MM.1S (cell line): ENCODE measurements around the gene PIEZO1.

ENCODE experiments used
- EZH2 ChIP-seq: fragments of 300-600 bp; sonication (generic); optimal IDR thresholded peaks from 2 replicates; pipeline ENCODE3; 2017; ENCODE audit warnings: low read depth, mild to moderate bottlenecking, antibody characterized with exemption, low read length, mixed read lengths
- TF ChIP-seq, protein P1 (sequence below): fragments of 300-600 bp; sonication (generic); IDR thresholded peaks from 2 replicates; pipeline ENCODE4 v1.5.1; 2016; ENCODE audit warnings: antibody characterized with exemption, low read length, mixed read lengths

DNA sequence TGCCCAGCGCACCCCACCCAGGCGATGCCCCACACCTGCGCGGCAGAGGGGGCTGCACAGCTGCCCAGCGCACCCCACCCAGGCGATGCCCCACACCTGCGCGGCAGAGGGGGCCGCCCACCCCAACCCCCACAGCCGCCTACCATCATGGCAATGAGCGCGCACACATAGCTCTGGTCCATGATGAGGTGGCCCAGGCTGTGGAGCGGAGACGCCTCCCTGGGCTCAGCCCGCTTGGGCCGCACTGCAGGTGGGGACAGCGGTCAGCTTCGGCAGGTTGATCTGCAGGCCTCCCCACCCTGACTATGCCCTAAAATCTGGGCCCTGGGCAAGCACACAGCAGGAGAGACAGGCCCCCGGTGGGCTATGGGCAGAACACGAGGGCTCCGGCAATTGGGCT lies 48.5 kb downstream of the PIEZO1 start:
- TF ChIP-seq, protein P1, sequence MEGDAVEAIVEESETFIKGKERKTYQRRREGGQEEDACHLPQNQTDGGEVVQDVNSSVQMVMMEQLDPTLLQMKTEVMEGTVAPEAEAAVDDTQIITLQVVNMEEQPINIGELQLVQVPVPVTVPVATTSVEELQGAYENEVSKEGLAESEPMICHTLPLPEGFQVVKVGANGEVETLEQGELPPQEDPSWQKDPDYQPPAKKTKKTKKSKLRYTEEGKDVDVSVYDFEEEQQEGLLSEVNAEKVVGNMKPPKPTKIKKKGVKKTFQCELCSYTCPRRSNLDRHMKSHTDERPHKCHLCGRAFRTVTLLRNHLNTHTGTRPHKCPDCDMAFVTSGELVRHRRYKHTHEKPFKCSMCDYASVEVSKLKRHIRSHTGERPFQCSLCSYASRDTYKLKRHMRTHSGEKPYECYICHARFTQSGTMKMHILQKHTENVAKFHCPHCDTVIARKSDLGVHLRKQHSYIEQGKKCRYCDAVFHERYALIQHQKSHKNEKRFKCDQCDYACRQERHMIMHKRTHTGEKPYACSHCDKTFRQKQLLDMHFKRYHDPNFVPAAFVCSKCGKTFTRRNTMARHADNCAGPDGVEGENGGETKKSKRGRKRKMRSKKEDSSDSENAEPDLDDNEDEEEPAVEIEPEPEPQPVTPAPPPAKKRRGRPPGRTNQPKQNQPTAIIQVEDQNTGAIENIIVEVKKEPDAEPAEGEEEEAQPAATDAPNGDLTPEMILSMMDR, result no peak
- TF ChIP-seq EZH2, result no peak
